GM21423 (cell line): ENCODE data around the gene DLGAP4.

ENCODE experiments used
- ATAC-seq: cut with Tn5 transposase; IDR thresholded peaks from one replicate; pipeline ENCODE4 v1.9.1; 2021; ENCODE audit warnings: mild to moderate bottlenecking, moderate library complexity; ENCODE audit not compliant: unreplicated experiment

The DLGAP4 gene

GRCh38 chr20:36399147-36399968, 93.2 kb downstream of the DLGAP4 start:
- ATAC-seq, result no peak

GRCh38 chr20:36399969-36400545, 93.9 kb downstream of the DLGAP4 start:
- ATAC-seq, result no peak

- ATAC-seq, result no peak
Measured at GRCh38 chr20:36400909-36401735, 95.0 kb downstream of the DLGAP4 start.

GRCh38 chr20:36402708-36403107, 96.6 kb downstream of the DLGAP4 start:
- no peak for ATAC-seq

GRCh38 chr20:36404435-36404978, 98.4 kb downstream of the DLGAP4 start:
- ATAC-seq, result no peak

- no peak for ATAC-seq
Measured at GRCh38 chr20:36405255-36405654, 99.1 kb downstream of the DLGAP4 start.

- ATAC-seq, result no peak
Measured at GRCh38 chr20:36407199-36407733, 101.1 kb downstream of the DLGAP4 start.

- no peak for ATAC-seq
Measured at GRCh38 chr20:36408219-36408618, 102.1 kb downstream of the DLGAP4 start.

GRCh38 chr20:36411861-36412454, 105.8 kb downstream of the DLGAP4 start:
- ATAC-seq, result no peak

- no peak for ATAC-seq
Measured at GRCh38 chr20:36415475-36416002, 109.4 kb downstream of the DLGAP4 start.

- ATAC-seq, result no peak
Measured at GRCh38 chr20:36418711-36419110, 112.6 kb downstream of the DLGAP4 start.

- no peak for ATAC-seq
Measured at GRCh38 chr20:36421641-36422040, 115.5 kb downstream of the DLGAP4 start.

- ATAC-seq, result no peak
Measured at GRCh38 chr20:36424314-36424713, 118.2 kb downstream of the DLGAP4 start.

- no peak for ATAC-seq
Measured at GRCh38 chr20:36425166-36425565, 119.0 kb downstream of the DLGAP4 start.

- no peak for ATAC-seq
Measured at GRCh38 chr20:36431604-36432003, 125.5 kb downstream of the DLGAP4 start.

- no peak for ATAC-seq
Measured at GRCh38 chr20:36432096-36432495, 126.0 kb downstream of the DLGAP4 start.

- no peak for ATAC-seq
Measured at GRCh38 chr20:36434383-36434782, 128.2 kb downstream of the DLGAP4 start.

GRCh38 chr20:36435124-36435523, 129.0 kb downstream of the DLGAP4 start:
- no peak for ATAC-seq

- ATAC-seq, result no peak
Measured at GRCh38 chr20:36435592-36436541, 129.7 kb downstream of the DLGAP4 start.
